MM.1S (cell line): ENCODE measurements around the gene ARHGAP32.

Experiments
- EZH2 ChIP-seq: fragments of 300-600 bp; sonication (generic); optimal IDR thresholded peaks from 2 replicates; pipeline ENCODE3; 2017; ENCODE audit warnings: low read depth, mild to moderate bottlenecking, antibody characterized with exemption, low read length, mixed read lengths
- EZH2phosphoT487 ChIP-seq: fragments of 300-600 bp; sonication (generic); IDR thresholded peaks from 2 replicates; pipeline ENCODE4 v1.6.1; 2018; ENCODE audit warnings: antibody characterized with exemption, low read length
- TF ChIP-seq, protein P1 (sequence below): fragments of 300-600 bp; sonication (generic); IDR thresholded peaks from 2 replicates; pipeline ENCODE4 v1.5.1; 2016; ENCODE audit warnings: antibody characterized with exemption, low read length, mixed read lengths

DNA sequence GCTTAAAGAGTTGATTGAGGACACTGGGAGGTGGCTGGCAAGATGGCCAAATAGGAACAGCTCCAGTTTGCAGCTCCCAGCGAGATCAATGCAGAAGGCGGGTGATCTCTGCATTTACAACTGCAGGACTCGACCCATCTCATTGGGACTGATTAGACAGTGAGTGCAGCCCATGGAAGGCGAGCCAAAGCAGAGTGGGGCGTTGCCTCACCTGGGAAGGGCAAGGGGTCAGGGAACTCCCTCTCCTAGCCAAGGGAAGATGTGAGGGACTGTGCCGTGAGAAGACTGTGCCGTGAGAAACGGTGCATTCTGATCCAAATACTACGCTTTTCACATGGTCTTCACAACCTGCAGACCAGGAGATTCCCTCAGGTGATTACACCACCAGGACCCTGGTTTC, 36.4 kb downstream of the ARHGAP32 start:
- TF ChIP-seq, protein P1, sequence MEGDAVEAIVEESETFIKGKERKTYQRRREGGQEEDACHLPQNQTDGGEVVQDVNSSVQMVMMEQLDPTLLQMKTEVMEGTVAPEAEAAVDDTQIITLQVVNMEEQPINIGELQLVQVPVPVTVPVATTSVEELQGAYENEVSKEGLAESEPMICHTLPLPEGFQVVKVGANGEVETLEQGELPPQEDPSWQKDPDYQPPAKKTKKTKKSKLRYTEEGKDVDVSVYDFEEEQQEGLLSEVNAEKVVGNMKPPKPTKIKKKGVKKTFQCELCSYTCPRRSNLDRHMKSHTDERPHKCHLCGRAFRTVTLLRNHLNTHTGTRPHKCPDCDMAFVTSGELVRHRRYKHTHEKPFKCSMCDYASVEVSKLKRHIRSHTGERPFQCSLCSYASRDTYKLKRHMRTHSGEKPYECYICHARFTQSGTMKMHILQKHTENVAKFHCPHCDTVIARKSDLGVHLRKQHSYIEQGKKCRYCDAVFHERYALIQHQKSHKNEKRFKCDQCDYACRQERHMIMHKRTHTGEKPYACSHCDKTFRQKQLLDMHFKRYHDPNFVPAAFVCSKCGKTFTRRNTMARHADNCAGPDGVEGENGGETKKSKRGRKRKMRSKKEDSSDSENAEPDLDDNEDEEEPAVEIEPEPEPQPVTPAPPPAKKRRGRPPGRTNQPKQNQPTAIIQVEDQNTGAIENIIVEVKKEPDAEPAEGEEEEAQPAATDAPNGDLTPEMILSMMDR, result no peak
- TF ChIP-seq EZH2 (no peak), EZH2phosphoT487 (no peak)
